Endometrial microvascular endothelial cells (primary cell): ENCODE results near the gene ENOSF1. TPM values are rescaled to one million over a fixed set of nuclear protein-coding genes. Genes with fewer than 3 reads are reported as not detected.
"Not testable (repeated sequence)": the region's sequence is repeated elsewhere in the genome, so short reads cannot be mapped to it uniquely, and the experiment has no call there.

Experiments
- in situ Hi-C: cut with HindIII; loops from 2 replicates; pipeline ENCODE4 v1.10.0; 2017; ENCODE audit warnings: low sequenced_read_pairs, low pct_unique_long_range_greater_than_20kb; ENCODE audit errors: inconsistent ontology term
- total RNA-seq: library from RNA; depleted of rRNA; stranded (reverse); fragments of >200 nt; gene quantifications from one replicate; pipeline ENCODE4 v1.2.3, GENCODE V29; 2015; ENCODE audit errors: inconsistent ontology term

The ENOSF1 gene
- total RNA-seq, 1 donor from 2014 or later, result 27.4 TPM

DNA sequence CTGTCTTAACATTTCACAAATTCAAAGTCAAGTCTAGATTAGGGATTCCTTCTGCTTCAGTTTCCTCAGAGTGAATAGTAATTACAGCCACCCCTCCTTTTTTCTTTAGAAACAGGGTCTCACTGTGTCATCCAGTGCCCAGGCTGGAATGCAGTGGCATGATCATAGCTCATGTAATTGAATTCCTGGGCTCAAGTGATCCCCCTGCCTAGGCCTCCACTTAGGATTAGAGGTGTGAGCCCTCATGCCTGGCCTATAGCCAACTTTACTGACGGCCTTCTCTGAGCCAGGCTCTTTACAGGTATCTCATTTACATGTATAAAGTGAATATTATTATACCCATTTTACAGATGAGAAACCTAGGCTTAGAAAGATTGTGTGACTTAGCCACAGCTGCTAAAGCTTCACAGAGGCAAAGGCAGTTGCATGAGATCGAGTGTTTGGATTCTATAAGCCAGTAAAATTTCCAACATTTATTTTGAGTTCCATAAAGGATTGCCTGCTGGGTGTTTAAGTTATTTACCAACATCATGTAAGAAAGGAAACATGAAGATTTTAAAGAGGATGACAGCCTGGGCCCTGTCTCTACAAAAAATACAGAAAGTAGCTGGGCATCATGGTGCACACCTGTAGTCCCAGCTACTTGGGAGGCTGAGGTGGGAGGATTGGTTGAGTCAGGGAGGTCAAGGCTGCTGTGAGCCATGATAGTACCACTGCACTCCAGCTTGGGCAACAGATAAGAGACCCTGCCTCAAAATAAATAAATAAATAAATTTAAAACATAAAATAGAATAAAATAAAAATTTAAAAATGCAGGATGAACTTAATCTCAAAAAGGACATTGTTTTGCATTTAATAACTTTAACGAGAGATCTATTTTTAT is 1.8 kb downstream of the ENOSF1 start:
- in situ Hi-C loops, result no loop called here

DNA sequence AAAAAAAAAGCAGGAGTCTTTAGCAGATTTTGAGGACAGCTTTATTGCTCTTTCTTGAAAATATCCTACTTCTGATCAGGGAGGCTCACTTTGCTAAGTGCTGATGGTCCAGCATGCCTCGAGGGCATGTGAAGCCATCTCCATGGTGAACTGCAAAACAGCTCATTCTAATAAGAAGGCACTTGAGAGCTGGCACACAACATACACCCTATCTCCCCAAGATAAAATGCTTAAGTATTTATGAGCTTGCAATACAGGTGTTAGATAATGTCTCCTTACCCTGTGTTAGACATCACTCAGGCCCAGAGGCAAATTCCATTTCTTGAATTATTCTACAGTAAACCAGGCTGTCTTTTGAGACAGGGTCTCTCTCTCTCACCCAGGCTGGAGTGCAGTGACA is 2.7 kb downstream of the ENOSF1 start:
- in situ Hi-C loops, result no loop called here

DNA sequence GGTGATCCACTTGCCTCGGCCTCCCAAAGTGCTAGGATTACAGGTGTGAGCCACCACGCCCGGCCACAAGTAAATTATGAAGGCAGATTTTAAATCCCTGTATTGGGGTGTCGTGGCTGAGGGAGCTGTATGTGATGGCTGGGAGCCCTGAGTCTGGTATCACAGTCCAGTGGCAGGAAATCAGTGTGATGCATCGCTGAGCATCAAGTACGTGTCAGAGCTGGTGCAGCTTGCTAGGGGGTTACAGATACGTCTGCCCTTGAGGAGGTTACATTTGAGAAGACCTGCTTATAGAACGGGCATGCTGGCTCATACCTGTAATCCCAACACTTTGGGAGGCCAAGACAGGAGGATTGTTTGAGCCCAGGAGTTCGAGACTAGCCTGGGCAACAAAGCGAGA is 4.3 kb downstream of the ENOSF1 start:
- in situ Hi-C loops, result no loop called here

DNA sequence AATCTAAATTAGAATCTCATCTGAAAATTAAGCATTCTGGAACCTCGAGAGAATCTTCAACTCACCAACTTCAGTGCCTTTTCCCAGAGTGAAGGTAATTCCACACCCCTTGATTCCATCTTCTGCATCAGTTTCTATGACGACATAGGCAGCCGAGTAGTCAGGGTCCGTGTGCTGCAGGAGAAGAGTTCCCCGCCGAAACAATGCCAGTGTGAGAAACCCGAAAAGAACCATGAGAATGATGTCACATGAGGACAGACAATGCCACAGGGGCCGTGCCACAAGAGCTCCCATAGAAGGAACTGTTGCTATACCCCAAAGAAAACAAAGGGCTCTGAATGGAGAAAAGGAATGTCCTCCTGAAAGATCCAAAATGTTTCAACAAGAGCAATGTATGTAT is 6.0 kb downstream of the ENOSF1 start:
- in situ Hi-C loops, result no loop called here

DNA sequence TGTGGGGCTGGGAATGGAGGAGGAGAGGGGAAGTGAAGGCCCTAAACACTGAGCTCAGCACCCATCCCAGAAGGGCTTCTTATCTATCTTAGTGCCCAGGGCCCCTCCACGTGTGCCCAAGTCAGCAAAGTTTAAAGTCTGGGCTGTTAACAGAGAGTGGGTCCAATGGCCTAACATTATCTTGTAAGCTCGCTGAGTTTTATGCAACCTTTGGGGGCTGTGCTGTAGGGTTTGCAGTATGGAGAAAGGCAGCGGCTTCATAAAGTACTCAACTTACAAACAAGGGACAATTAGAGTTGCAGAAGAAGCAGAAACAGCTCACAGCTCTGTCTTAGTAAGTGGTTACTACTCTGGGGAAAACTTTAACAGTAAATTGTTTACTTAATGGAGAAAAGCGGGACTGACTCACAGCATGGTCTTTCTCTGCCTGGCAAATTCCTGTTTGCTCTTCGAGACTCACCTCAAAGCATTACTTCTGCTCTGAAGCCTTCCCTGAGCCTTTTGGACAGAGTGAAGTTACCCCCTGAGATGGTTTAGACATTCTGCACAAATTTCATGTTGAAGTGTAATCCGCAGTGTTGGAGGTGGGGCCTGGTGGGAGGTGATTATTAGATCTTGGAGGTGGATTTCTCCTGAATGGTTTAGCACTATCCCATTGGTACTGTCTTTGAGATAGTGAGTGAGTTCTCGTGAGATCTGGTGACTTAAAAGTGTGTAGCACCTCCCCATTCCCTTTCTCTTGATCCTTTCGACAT is 9.0 kb downstream of the ENOSF1 start:
- in situ Hi-C loops, result no loop called here

DNA sequence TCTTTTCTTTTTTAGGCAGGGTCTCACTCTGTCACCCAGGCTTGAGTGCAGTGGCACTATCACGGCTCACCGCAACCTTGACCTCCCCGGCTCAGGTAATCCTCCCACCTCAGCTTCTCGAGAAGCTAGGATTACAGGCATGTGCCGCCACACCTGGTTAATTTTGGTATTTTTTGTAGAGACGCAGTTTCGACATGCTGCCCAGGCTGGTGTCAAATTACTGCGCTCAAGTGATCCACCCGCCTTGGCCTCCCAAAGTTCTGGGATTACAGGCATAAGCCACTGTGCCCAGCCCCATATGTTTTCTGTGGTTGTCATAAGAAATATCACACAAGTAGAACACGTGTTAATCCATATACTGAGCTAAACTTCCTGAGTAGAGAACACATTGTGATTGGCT is 14.6 kb downstream of the ENOSF1 start:
- in situ Hi-C loops, result no loop called here

DNA sequence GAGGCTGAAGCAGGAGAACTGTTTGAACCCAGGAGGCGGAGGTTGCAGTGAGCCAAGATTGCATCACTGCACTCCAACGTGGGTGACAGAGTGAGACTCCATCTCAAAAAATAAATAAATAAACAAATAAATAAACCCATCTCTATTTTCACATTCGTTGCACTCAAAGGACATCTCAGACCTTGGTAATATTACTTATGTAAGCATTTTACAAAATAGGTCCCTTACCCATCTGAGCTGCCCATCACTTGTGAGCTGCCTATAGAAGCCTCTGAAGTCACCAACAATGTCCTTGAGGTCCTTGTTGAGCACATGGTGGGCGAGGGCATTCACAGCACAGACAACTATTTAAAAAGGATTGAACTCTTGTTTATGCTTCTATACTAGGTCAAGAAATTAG is 15.4 kb downstream of the ENOSF1 start:
- in situ Hi-C loops, result no loop called here

DNA sequence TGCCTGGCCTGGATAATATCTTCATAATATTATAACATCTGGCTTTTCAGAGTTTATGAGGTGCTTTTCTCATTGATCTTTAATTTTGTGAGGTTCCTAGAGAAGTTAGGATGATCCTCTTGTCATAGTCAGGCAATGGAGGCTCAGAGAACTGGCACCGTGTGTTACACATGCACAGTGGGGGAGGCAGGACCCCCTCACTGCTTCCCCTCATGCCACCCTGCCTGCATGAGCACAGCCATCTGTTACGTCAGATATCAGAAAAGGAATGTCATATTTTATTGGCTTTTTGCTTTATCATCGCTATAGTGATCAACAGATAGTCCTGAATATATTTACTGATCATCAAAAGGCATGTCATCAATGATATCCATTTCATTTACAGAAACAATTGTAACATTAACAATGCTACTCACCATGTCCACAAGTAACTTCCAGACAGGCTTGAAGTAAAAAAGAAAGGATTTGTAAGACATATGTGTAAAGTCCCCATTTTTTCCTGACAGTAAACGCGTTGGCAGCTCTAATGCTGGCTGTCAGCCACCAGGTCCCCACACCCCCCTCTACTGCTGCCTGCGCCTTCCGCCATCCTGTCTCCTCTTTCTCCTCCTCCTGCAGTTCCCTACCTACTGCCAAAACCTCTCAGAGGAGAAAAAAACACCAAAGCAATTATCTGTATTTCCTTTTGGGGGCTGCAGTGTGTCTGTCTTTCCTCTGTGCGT is 18.8 kb downstream of the ENOSF1 start:
- in situ Hi-C loops, result no loop called here

DNA sequence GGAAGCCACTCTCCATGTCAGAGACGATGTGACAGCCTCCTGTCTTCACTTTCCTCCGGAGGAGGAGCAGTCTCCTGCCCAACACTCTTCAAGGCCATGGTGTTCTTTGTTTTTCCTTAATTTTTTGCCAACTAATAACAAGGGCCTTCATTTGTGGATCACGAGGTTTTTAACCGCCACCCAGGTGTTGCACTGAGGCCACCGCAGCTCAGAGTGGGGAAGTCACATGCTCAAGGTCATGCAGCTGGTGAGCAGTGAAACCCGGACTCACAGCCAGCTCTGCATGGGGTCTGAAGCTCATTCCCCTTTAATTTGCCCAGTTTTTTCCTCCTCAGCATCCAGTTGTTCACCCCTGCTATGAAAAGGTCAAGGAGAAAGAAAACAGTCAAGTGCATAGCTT is 19.6 kb downstream of the ENOSF1 start:
- in situ Hi-C loops, result no loop called here

DNA sequence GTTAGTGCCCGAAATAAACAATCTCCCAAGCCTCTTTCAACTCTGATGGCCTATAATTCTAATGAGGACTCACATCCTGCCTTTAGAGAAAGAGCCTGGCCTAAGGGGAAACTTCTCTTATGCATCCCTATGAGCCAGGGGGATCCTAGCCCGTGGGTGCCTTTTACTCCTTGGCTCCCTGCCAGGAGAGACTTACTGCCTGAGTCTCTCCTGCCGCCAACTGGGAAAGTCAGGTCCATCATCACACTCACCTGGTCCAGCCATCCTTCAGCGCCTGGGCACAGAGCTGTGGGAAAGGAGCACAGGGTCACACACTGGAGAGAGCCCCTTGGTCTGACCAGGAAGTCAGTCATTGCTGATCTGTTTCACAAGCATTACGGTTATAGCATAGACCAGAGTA is 24.1 kb downstream of the ENOSF1 start:
- in situ Hi-C loops, result no loop called here

DNA sequence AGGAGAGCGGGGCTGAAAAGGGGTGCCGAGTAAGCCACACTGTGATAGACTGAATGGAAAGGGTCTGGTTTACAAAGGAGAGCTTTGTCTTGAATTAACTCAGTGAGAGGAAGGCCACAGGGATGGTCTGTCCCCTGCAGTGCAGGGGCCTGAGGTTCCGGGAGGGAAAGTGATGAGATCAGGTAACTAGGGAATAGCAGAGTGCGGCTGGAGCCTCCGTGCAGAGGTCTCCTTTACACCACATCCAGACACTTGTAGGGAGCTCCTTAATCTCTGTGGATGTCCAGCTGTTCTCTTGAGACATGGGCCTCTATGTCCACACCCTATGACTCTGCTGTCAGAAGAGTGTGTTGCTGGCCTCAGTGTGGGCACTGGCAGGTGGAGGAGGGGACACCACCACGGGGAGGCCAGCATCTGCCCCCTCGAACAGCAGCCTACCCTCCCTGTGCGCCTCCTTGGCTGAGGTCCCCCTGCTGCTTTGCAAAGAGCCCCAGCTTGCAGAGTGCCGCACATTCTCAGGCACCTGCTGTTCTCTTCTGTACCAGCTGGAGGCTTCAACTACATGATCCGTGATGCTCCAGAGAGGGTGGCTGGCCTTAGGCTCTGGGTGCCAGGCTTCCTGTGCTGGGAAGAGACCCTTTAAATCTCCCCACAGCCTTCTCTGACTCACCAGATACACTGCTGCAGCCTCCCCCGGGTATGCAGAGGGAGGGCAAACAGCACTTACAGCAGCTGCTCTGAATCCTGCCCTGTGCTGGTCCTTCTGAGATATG is 25.9 kb downstream of the ENOSF1 start:
- in situ Hi-C loops, result no loop called here

DNA sequence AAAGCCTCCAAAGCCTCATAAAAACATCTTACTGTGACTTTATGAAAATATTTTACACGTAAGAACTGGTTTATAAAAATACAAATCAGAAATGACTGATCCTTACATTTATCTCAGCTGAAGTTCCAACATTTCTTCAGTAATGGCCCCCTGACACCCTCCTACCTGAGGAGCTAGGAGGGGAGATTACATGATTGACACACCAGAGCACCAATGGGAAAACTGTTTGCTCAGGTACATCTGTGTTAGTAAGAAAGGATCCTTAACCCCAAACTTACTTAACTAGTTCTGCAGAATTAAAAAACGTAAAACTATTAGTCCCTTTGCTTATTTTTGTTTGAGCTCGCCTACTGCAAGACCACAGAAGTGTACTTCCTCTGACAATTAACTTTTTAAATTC is 27.0 kb downstream of the ENOSF1 start:
- in situ Hi-C loops, result no loop called here

DNA sequence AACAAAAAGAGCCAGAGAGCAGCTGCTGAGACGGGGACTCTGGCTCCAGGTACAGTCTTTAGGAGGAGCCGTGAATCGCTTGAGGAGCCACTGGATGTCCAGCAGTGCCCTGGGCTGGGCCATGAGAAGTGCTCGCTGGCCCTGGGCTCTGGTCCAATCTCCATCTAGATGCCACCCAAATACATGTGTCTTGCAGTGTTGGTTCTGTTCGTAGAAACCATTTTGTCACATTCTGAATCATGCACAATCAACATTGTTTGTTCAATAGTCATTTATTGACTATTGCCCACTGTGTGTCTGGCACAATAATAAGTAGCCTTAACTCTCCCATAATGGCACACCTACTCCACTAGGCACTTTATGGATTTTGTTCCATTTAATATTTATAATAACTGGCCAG is 28.9 kb downstream of the ENOSF1 start:
- in situ Hi-C loops, result no loop called here

DNA sequence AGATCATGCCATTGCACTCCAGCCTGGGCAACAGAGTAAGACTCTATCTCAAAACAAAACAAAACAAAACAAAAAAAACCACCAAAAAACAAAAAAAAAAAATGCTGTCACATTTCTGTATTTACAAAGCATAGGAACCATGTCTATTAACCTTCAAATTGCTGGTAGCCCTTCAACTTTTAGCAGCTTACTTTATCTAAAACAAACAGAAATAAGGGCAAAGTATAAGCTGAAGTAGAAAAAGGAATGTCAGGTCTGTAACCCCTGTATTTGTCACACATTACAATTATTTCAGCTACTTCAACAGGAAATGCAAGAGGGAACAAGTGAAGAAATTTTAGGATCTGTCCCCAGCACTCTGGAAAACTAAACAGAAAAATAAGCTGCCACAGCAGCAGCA is 29.6 kb downstream of the ENOSF1 start:
- in situ Hi-C loops, result no loop called here

DNA sequence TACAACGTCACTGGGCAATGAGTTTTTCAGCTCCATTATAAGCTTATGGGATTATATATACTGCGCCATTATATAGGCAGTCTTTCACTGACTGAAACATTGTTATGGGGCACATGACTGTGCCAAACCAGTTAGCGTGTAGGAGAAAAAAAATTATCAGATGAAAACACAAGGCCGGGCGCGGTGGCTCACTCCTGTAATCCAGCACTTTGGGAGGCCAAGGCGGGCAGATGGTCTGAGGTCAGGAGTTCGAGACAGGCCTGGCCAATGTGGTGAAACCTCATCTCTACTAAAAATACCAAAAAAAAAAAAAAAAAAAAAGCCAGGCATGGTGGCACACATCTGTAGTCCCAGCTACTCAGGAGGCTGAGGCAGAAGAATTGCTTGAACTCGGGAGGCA is 30.0 kb downstream of the ENOSF1 start:
- in situ Hi-C loops, result not testable (repeated sequence)

DNA sequence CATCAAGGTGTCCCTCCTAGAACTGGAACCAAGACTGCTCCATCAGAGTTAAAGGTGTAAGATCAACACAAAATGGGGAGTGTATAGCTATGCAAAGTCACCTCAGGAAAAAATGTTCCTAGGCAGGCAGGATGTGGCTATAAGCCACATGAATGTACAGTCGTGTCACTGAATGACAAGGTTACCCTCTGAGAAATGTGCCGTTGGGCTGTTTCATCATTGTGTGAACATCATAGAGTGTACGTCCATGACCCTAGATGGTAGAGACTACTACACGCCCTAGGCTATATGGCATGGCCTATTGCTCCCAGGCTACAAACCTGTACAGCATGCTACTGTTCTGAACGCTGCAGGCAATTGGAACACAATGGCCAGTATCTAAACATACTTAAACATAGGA is 30.4 kb downstream of the ENOSF1 start:
- in situ Hi-C loops, result no loop called here

DNA sequence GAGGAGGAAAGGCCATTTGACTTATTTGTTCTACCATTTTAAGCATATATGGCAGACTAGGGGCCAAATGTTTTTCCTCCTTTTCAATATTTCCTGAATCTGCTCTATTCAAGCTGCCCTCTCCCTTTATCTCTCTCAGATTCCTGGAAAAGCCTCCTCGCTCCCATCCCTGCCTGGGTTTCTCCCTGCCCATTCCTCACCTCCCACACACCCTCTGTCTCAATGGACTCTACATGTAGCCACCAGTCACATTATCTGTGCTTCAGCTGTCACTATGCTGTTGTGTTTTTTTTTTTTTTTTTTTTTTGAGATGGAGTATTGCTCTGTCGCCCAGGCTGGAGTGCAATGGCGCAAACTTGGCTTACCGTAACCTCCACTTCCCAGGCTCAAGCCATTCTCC is 32.0 kb downstream of the ENOSF1 start:
- in situ Hi-C loops, result no loop called here

DNA sequence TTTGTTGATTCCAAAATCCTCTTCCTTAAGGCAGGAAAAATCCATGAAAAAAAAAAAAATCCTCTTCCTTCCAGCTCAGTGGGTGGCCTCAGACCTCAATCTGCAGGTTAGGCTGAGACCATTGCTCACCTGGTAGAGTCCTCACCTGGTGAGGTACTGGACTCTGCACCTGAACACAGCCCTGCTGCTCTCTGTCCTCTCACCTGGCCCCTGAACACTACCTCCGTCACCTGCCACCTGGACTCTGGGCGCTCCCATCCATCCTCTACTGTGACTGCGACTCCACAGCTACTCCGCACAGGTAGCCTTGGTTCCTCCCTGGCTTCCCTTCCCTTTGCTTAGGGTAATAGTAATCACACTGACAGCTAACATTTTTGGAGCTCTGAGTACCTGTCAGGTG is 32.9 kb downstream of the ENOSF1 start:
- in situ Hi-C loops, result no loop called here
